NCI-H226 (cell line): ENCODE measurements around the gene LRRC10B.
A peak's percentile ranks its signal among the peaks of the same experiment; 100 is the strongest.
"Not testable (repeated sequence)": the region's sequence is repeated elsewhere in the genome, so short reads cannot be mapped to it uniquely, and the experiment has no call there.

Experiments used
- DNase-seq: peaks from one replicate; pipeline ENCODE4 v3.0.0-alpha.2; 2015

The LRRC10B gene

GRCh38 chr11:61507962-61508861 is at the start of gene LRRC10B:
Gene LRRC10B, plus strand, starts transcription at chr11:61508749. Its CDS starts 250 bp downstream, at chr11:61508999.
- peak; percentile 74 for DNase-seq

DNA sequence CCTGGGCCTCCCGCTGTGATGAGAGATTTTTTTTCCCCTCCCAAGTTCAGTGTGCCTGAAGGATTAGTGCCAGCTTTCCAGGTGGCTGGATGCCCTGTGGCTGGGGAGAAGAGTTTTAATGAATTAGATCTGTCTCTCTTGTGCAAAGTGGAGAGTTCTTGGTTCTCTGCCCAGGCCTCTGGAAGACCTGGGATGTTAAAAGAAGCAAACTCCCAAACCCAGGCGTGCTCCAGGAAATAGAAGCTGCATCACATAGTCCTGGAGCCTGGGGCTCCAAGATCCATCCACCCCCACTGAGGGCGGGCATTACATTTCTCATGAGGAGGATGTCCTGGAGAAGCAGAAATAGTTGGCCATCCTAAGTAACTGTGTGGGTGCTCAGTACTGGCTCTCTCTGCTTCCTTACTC is 48.1 kb upstream of the LRRC10B start:
- DNase-seq = peak; percentile 73

DNA sequence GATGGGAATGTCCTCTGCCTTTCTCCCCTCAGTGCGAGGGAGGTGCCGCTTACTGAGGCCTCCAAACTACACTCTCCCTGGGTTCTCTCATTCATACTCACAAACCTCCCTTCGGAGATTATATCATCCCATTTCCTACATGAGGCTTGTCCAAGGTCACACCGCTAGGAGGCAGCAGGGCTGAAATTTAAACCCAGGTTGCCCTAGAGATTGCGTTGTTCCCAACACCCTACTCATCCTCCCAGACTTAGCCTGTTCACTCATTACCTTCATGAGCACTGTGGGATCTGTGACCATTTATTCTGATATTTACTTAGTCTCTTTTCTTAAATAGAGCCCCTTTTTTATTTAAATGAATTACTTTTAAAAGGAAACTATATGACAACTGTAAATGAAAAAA is 47.6 kb upstream of the LRRC10B start:
- DNase-seq = no peak

DNA sequence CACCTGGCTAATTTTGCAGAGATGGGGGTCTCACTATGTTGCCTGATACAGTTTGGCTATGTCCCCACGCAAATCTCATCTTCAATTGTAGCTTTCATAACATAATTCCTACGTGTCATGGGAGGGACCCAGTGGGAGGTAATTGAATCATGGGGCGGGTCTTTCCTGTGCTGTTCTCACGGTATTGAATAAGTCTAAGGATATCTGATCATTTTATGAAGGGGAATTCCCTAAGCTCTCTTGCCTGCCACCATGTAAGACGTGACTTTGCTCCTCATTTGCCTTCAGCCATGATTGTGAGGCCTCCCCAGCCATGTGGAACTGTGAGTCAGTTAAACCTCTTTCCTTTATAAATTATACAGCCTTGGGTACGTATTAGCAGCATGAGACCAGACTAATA is 40.9 kb upstream of the LRRC10B start:
- not testable (repeated sequence) for DNase-seq

- DNase-seq = no peak
Observed at GRCh38 chr11:61468002-61468401, 40.5 kb upstream of the LRRC10B start.

GRCh38 chr11:61472282-61472681 is 36.3 kb upstream of the LRRC10B start:
- no peak for DNase-seq

DNA sequence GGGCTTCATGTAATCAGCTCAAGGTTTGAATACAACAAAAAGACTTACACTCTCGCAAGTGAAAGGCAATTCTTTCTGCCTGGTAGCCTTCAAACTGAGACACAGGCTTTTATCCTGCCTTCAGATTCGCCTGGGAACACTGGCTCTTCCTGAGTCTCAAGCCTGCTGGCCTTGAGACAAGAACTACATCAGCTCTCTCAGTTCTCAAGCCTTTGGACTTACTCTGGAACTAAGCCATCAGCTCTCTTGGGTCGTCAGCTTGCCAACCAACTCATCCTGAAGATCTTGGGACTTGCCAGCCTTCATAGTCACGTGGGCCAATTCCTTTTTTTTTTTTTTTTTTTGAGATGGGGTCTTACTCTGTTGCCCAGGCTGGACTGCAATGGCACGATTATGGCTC is 35.7 kb upstream of the LRRC10B start:
- DNase-seq = no peak

- DNase-seq = peak; percentile 84
Observed at GRCh38 chr11:61473370-61474012, 35.1 kb upstream of the LRRC10B start.

GRCh38 chr11:61474013-61474643 is 34.4 kb upstream of the LRRC10B start:
- DNase-seq = no peak

DNA sequence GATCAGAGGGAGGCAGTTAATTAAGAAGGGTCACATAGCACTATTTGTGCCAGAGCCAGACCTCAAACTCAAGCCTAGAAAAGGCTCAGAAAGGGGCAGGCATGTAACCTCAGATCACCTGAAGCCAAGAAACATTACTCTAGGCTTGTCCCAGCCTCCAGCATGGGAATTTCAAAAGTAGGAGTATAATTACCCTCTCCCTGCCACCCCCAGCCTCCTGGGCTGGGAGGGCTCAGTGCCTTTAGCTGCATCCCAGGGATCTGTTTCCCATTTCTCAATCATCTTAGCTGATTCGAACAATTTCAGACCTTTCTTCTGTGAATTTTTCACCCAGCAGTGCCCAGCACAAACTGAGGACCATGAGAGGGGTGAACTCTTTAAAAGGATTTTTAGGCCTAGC is 33.1 kb upstream of the LRRC10B start:
- no peak for DNase-seq

DNA sequence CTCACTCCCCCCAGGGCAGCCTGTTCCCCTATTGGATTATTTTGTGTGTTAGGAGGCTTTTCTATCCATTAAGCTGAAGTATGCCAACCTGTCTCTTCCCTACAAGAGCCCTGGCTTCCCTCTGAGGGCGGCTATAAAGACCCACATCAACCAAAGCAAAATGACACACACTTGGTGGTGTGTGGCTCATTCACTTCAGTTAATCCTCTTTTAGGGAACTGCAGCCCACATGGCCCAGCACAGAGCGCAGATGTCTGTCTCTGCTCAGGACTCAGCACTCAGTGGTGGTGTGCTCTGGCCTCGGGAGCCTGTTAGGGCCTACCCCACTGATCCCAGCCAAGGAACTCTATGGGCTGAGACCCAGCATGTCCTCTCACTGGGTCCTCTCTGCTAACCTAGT is 32.2 kb upstream of the LRRC10B start:
- no peak for DNase-seq

- DNase-seq = peak; percentile 48
Observed at GRCh38 chr11:61477126-61477525, 31.4 kb upstream of the LRRC10B start.

DNA sequence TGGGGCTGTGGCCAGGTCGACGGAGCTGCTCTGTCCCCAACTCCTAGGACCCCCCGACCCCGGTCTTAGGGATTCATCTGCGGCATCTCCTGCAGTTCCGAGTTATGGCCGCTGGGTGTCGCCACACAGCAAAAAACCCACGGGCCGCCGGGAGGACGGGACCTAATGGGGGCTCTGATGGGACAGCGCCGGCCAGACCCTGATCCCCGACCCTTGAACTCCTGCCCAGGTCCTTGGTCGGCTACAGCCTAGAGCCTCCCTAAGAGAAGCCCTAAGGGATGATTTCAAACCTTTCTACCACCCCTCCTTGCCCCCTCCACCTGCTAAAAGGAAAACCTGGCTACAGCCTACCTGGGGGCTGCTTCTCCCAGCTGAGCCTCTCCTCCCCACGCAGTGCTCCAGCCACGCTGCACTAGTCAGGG is 30.8 kb upstream of the LRRC10B start:
- no peak for DNase-seq

- not testable (repeated sequence) for DNase-seq
Observed at GRCh38 chr11:61479360-61480058, 29.0 kb upstream of the LRRC10B start.

DNA sequence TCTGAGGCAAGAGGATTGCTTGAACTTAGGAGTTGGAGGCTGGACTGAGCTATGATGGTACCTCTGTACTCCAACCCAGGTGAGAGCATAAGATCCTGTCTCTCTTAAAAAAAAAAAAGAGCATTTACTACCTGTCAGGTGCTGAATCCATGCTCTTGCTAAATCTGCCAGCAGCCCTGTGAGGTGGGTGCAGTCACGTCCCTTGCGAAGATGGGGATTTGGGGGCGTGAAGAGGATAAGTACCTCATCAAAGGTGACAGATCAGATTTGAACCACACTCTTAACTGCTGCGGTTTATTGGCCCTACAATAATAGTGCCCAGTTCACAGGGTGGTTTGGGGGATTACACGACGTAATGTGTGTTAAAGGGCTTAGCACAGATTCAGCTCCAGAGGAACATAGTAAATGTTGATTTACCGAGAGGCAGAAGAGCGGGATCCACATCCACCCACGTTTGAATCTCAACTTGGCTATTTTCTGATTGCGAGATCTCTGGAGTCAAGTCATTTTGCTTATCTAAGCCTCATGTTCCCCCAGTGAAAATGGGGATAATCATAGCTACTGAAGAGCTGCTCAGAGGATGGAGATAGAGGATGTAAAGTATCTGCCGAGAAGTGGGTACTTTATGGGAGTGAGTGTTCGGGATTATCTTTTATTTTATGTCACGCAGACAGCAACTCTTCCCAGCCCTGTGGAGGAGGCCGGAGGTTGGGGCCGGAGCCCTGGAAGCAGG is 28.1 kb upstream of the LRRC10B start:
- no peak for DNase-seq

DNA sequence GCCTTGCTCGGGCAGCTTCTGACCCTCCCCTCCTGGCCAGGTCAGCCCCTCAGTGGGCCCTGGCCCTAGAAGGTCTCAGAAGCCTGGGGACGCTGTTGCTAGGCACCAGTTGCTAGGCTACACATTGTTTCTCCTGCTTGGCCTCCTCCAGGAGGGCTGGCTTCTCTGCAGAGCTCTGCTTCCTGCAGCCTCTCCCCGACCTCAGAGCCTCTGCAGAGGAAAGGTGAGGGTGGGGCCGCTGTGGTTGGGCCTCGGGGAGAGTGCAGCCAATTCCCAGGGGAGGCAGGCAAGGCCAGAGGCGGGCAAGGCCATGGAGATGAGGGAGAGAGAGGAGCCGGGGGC is 27.6 kb upstream of the LRRC10B start:
- peak; percentile 41 for DNase-seq

DNA sequence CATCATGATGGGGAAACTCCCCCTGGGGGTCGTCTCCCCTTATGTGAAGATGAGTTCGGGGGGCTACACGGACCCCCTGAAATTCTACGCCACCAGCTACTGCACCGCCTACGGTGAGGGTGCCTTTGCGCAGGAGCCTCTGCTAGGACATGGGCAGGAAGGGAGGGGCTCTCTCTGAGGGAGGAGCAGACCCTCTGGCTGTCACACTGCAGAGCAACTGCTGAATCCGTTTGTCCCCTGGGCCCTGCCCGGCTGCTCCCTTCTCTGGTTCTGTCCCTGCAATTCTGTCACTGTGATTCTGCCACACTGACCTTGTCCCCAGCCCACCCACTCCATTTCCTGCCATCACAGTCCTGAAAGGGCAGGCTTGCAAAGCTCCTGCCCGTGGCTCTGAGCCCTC is 26.7 kb upstream of the LRRC10B start:
- no peak for DNase-seq

DNA sequence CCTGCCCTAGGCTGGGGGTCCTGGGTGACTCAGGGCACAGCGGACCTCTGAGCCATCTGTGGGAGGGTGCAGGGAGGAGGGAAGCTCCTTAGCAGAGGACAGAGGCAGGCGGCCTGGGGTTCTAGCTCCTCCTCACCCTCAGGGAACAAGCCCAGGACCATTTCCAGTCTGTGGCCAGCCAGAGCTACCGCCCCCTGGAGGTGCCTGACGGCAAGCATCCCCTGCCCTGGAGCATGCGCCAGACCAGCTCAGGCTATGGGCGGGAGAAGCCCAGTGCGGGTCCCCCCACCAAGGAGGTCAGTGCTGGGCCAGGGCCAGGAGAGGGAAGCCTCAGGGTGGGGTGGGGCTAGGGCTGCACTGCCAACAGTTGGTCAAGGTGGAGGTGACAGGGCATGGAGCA is 26.0 kb upstream of the LRRC10B start:
- DNase-seq = no peak

GRCh38 chr11:61484541-61484940 is 24.0 kb upstream of the LRRC10B start:
- no peak for DNase-seq

- DNase-seq = no peak
Observed at GRCh38 chr11:61485080-61485479, 23.5 kb upstream of the LRRC10B start.

DNA sequence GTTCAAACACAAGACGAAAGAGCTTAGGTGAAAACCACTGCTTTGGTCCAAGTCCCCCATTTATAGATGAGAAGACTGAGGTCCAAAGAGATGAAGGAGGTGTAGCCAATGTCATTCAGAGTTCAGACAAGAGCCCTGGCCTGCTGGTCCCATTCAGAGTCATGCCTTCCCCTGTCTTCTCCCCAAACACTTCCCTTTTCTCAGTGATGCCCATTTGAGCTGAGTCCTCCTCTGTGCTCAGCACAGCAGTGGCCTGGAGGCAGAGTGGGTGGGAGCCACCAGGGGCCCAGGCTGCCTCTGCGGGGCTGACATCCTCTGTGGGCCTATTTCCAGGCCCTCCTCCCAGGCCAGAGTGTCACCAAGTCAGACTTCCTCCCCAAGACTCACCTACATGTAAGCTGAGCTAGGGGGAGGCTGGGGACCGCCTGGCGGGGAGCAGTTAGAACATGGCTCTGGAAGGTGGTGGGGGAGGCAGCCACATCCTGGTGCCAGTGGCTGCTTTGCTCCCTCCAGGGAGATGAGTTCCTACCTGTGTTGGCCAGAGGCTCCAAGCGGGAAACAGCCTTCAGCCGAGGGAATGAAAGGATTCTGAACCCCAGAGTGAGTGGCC is 22.4 kb upstream of the LRRC10B start:
- DNase-seq = no peak

DNA sequence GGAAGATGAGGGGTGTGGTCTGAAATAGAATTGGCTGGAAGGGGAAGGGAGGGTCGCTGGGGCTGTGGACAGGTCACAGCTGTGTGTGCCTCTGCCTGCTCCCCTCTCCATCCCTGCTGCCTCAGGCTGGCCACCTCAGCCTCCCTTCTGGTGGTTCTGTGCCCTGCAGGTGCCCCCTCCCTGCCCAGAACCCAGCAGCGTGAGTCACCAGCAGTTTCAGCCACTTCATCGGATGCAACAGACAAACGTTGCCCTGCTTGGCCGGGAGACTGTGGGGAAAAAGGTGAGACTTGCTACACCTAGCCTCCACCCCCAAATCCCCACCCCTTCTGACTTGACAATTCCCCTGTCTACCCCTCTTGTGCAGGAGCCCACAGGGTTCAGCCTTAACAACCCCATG is 21.8 kb upstream of the LRRC10B start:
- no peak for DNase-seq
